H1 (cell line): ENCODE measurements around the gene UCN3. TPM values are rescaled to one million over a fixed set of nuclear protein-coding genes. Genes with fewer than 3 reads are reported as not detected.

ENCODE experiments used
- CBX8 ChIP-seq: fragments of 300-800, 300-1000 bp; sonication (generic); IDR thresholded peaks from 2 replicates; pipeline ENCODE4 v1.7.1; 2016; ENCODE audit warnings: low read depth, low read length, borderline replicate concordance
- CREB1 ChIP-seq: IDR thresholded peaks from 2 replicates; pipeline ENCODE4 v1.6.1; 2012; ENCODE audit warnings: inconsistent platforms
- KDM5A ChIP-seq: fragments of 200-600 bp; IDR thresholded peaks from 2 replicates; pipeline ENCODE4 v1.7.1; 2012; ENCODE audit warnings: mild to moderate bottlenecking, low read length, inconsistent platforms, mixed read lengths
- PHF8 ChIP-seq: fragments of 200-600 bp; sonication (generic); conservative IDR thresholded peaks from 2 replicates; pipeline ENCODE4 v1.7.1; 2012; ENCODE audit warnings: low read depth, mild to moderate bottlenecking, inconsistent platforms, low read length, moderate library complexity
- POLR2A ChIP-seq, 2 experiments: IDR thresholded peaks; 1 replicate in 1 of 2; 2 replicates in 1 of 2; pipeline ENCODE4 v1.6.1; 2011; ENCODE audit warnings: low read depth in 2 of 2, low read length in 2 of 2, mild to moderate bottlenecking in 2 of 2; ENCODE audit errors: control extremely low read depth in 1 of 2
- polyA plus RNA-seq, 7 experiments: library from polyadenylated mRNA; depleted of rRNA in 3 of 7; stranded (reverse) in 5 of 7; unstranded in 2 of 7; fragments of >200 nt in 5 of 7; fragments of 200-250 nt in 2 of 7; gene quantifications; 1 replicate in 5 of 7; 2 replicates in 1 of 7; 4 replicates in 1 of 7; pipeline versions ENCODE4 v1.2.1 to v1.2.3, GENCODE V29; 2011 to 2013; ENCODE audit warnings: missing spikeins in 2 of 7, mixed read lengths in 2 of 7
- total RNA-seq: library from RNA; stranded (reverse); fragmentation: NEBNext Ultra II Directional; extraction: Animal tissue kit (Norgen Biotek cat#: 25700); gene quantifications from 2 replicates; pipeline ENCODE4 v1.2.1, GENCODE V29; 2021

The UCN3 gene
- total and polyA plus RNA-seq, 2 of the 8 experiments (the other 6 are each of a cell fraction or from before 2014, with no cell fraction given): not detected

- TF ChIP-seq KDM5A: no peak
- TF ChIP-seq POLR2A (IDR thresholded peaks at IDR 0.05; ENCODE audit: control extremely low read depth in 1 of 2, low read depth in 2 of 2, low read length in 2 of 2): no peak
- no peak for TF ChIP-seq CREB1
- TF ChIP-seq CBX8: no peak
- TF ChIP-seq PHF8: no peak
- TF ChIP-seq, all 59 proteins: peak for 0
Observed at GRCh38 chr10:5346881-5347280, 17.9 kb upstream of the UCN3 start (continued).
